Caco-2 (cell line): ENCODE data around the gene TRIM16. TPM values are rescaled to one million over a fixed set of nuclear protein-coding genes. Genes with fewer than 3 reads are reported as not detected.
"Not testable (repeated sequence)": the region's sequence is repeated elsewhere in the genome, so short reads cannot be mapped to it uniquely, and the experiment has no call there.

Experiments used
- BruUV-seq: library from RNA; stranded (reverse); fragments of 400-500 nt; replicated peaks from 2 replicates; lab custom pipeline; 2021; lab: Mats Ljungman, UMichigan
- CTCF ChIA-PET: fragments of 300-600 bp; sonication (Branson Sonifier 250); formaldehyde crosslinking; loops from one replicate; lab custom pipeline; 2022; ENCODE audit warnings: antibody characterized with exemption; lab: Charles Lee
- POLR2A ChIA-PET: fragments of 300-600 bp; sonication (Branson Sonifier 250); formaldehyde crosslinking; loops from one replicate; lab custom pipeline; 2022; ENCODE audit warnings: antibody characterized with exemption; lab: Charles Lee
- DNase-seq, 2 experiments: peaks; one replicate each; pipeline versions ENCODE4 v3.0.0 to v3.0.0-alpha.2; 2020 to 2022
- H3K27me3 ChIP-seq: replicated peaks from 2 replicates; pipeline ENCODE4 v1.6.0; 2011; ENCODE audit warnings: low read length; ENCODE audit not compliant: control insufficient read depth, insufficient read depth
- H3K36me3 ChIP-seq: 2 replicates; pipeline ENCODE4 v1.5.1; 2011; ENCODE audit warnings: low read length; ENCODE audit not compliant: control insufficient read depth, insufficient read depth
- H3K4me1 ChIP-seq: fragments of 250-450 bp; sonication (Bioruptor Pico); 2 replicates; pipeline ENCODE4 v1.5.1; 2020; ENCODE audit warnings: mild to moderate bottlenecking
- H3K4me3 ChIP-seq: 2 replicates; pipeline ENCODE4 v1.5.1; 2011; ENCODE audit warnings: low read depth, mild to moderate bottlenecking, control low read depth, low read length
- H3K9me3 ChIP-seq: fragments of 250-450 bp; sonication (Bioruptor Pico); 2 replicates; pipeline ENCODE4 v1.5.1; 2020; ENCODE audit warnings: mild to moderate bottlenecking, moderate library complexity
- H3K27ac Mint-ChIP-seq: one replicate; pipeline ENCODE4 v1.8.0; 2022; ENCODE audit warnings: mixed read lengths; ENCODE audit not compliant: unreplicated experiment
- H3K27me3 Mint-ChIP-seq: one replicate; pipeline ENCODE4 v1.8.0; 2022; ENCODE audit warnings: mixed read lengths; ENCODE audit not compliant: insufficient read depth, unreplicated experiment
- H3K36me3 Mint-ChIP-seq: one replicate; pipeline ENCODE4 v1.8.0; 2022; ENCODE audit warnings: mild to moderate bottlenecking, mixed read lengths; ENCODE audit not compliant: insufficient read depth, unreplicated experiment
- H3K4me1 Mint-ChIP-seq: one replicate; pipeline ENCODE4 v1.8.0; 2022; ENCODE audit warnings: low read depth, mixed read lengths; ENCODE audit not compliant: unreplicated experiment
- H3K4me3 Mint-ChIP-seq: one replicate; pipeline ENCODE4 v1.8.0; 2022; ENCODE audit warnings: mild to moderate bottlenecking, moderate library complexity, mixed read lengths; ENCODE audit not compliant: unreplicated experiment
- H3K9me3 Mint-ChIP-seq: one replicate; pipeline ENCODE4 v1.8.0; 2022; ENCODE audit warnings: mixed read lengths; ENCODE audit not compliant: unreplicated experiment
- intact Hi-C: fragments of 100-400 bp; cut with micrococcal nuclease; formaldehyde crosslinking; loops from one replicate; pipeline ENCODE4 v1.10.0; 2022; ENCODE audit not compliant: unreplicated experiment
- total RNA-seq: library from RNA; stranded (reverse); gene quantifications from 2 replicates; pipeline ENCODE4 v1.2.3, GENCODE V29; 2022

Gene TRIM16
- total RNA-seq, 1 experiment from 2014 or later = 12.4 TPM

GRCh38 chr17:15588017-15588416 lies 96.1 kb downstream of the TRIM16 start:
- H3K27me3 ChIP-seq, CTCF ChIA-PET, H3K4me3 Mint-ChIP-seq, H3K36me3 Mint-ChIP-seq, DNase-seq, intact Hi-C loops, H3K4me1 ChIP-seq, H3K9me3 ChIP-seq, H3K27ac Mint-ChIP-seq, BruUV-seq, H3K9me3 Mint-ChIP-seq, H3K4me3 ChIP-seq, H3K4me1 Mint-ChIP-seq, POLR2A ChIA-PET, H3K36me3 ChIP-seq, H3K27me3 Mint-ChIP-seq: not testable (repeated sequence)

DNA sequence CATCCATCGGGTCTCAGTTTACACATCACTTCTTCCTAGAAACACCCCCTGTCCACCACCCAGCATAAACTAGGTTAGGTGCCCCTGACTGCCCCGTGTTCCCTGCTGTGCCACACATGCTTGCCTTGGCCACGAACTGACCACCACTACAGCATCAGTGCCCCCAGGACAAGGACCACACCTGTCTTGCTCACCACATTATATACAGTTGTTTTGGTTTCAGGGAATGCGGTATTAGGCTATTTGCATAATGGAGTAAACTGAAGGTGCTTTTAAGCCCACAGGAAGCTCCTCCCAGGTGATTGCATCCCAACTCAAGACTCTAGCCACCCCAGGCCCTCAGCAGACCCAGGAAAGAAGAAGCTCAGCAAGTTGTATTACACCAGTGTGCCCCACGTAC lies 100.8 kb downstream of the TRIM16 start:
- H3K36me3 Mint-ChIP-seq, H3K27me3 Mint-ChIP-seq, CTCF ChIA-PET, H3K9me3 Mint-ChIP-seq, POLR2A ChIA-PET, H3K27me3 ChIP-seq, H3K9me3 ChIP-seq, DNase-seq, H3K4me1 Mint-ChIP-seq, H3K4me3 ChIP-seq, intact Hi-C loops, BruUV-seq, H3K36me3 ChIP-seq, H3K4me1 ChIP-seq, H3K4me3 Mint-ChIP-seq, H3K27ac Mint-ChIP-seq: not testable (repeated sequence)

GRCh38 chr17:15581462-15581861 lies 102.6 kb downstream of the TRIM16 start:
- H3K4me1 ChIP-seq, H3K27ac Mint-ChIP-seq, POLR2A ChIA-PET, H3K36me3 Mint-ChIP-seq, H3K4me3 ChIP-seq, H3K4me1 Mint-ChIP-seq, DNase-seq, H3K9me3 Mint-ChIP-seq, BruUV-seq, H3K36me3 ChIP-seq, H3K9me3 ChIP-seq, CTCF ChIA-PET, intact Hi-C loops, H3K27me3 ChIP-seq, H3K4me3 Mint-ChIP-seq, H3K27me3 Mint-ChIP-seq: not testable (repeated sequence)

Other genes with a start within 250 kb of the TRIM16 start
- gene CDRT4, start 216.7 kb downstream of the TRIM16 start, total RNA-seq = 1.8 and 6.3 TPM in 2 replicates
- gene TVP23C, start 120.8 kb downstream of the TRIM16 start, total RNA-seq = 15.3 and 17.1 TPM in 2 replicates
- gene FBXW10B, start 64.6 kb downstream of the TRIM16 start, total RNA-seq = not detected in 2 replicates
- gene ZNF286A, start 15.4 kb upstream of the TRIM16 start, total RNA-seq = 19.4 and 27.0 TPM in 2 replicates
- not detected in 2 replicates for gene TBC1D26, start 48.0 kb upstream of the TRIM16 start, total RNA-seq